Stimulated activated CD8-positive, alpha-beta memory T cell treated with anti-CD3 and anti-CD28 coated beads, Interleukin-15, amount 100 ng/mL, for 4 hours (primary cell): ENCODE data around the gene GP2.

Source experiments
- DNase-seq, 2 donors: peaks; one replicate each; pipeline ENCODE4 v3.0.0-alpha.2; 2020; ENCODE audit warnings: low read depth in 2 of 2

Gene GP2

GRCh38 chr16:20307240-20307671 lies 20.1 kb downstream of the GP2 start:
- DNase-seq = no peak

GRCh38 chr16:20306401-20306800 lies 20.9 kb downstream of the GP2 start:
- DNase-seq = no peak

GRCh38 chr16:20303012-20303411 lies 24.3 kb downstream of the GP2 start:
- DNase-seq = no peak

- no peak for DNase-seq
Measured at GRCh38 chr16:20302389-20302788, 24.9 kb downstream of the GP2 start.

- no peak for DNase-seq
Measured at GRCh38 chr16:20301840-20302239, 25.5 kb downstream of the GP2 start.

- no peak for DNase-seq
Measured at GRCh38 chr16:20300312-20301097, 26.8 kb downstream of the GP2 start.

- DNase-seq = no peak
Measured at GRCh38 chr16:20298452-20298851, 28.9 kb downstream of the GP2 start.

GRCh38 chr16:20291208-20292206 lies 35.8 kb downstream of the GP2 start:
- DNase-seq = no peak

- DNase-seq = no peak
Measured at GRCh38 chr16:20289571-20289970, 37.7 kb downstream of the GP2 start.

- no peak for DNase-seq
Measured at GRCh38 chr16:20285993-20286499, 41.3 kb downstream of the GP2 start.

- no peak for DNase-seq
Measured at GRCh38 chr16:20280259-20280658, 47.1 kb downstream of the GP2 start.

- DNase-seq = no peak
Measured at GRCh38 chr16:20271893-20272292, 55.4 kb downstream of the GP2 start.

- DNase-seq = no peak
Measured at GRCh38 chr16:20268409-20268808, 58.9 kb downstream of the GP2 start.

- no peak for DNase-seq
Measured at GRCh38 chr16:20265019-20265418, 62.3 kb downstream of the GP2 start.

- DNase-seq = no peak
Measured at GRCh38 chr16:20263138-20263855, 64.0 kb downstream of the GP2 start.

GRCh38 chr16:20262248-20262647 lies 65.1 kb downstream of the GP2 start:
- no peak for DNase-seq

- DNase-seq = no peak
Measured at GRCh38 chr16:20260215-20261009, 66.9 kb downstream of the GP2 start.
